Measurements from ENCODE around the gene SLC16A10.

- TF ChIP-seq POLR2A (IDR thresholded peaks at IDR 0.05) (no peak), CTCF (IDR thresholded peaks at IDR 0.05) (no peak)
Observed at GRCh38 chr6:111258615-111259088, 171.3 kb downstream of the SLC16A10 start.

All from thyroid gland (tissue), 4 donors.